Kidney capillary endothelial cell (primary cell): Measurements from ENCODE around the gene PRG2.
"Not testable (repeated sequence)": the region's sequence is repeated elsewhere in the genome, so short reads cannot be mapped to it uniquely, and the experiment has no call there.

Source experiments
- DNase-seq: peaks from one replicate; pipeline ENCODE4 v3.0.0-alpha.2; 2018; ENCODE audit warnings: low spot score

PRG2 gene

DNA sequence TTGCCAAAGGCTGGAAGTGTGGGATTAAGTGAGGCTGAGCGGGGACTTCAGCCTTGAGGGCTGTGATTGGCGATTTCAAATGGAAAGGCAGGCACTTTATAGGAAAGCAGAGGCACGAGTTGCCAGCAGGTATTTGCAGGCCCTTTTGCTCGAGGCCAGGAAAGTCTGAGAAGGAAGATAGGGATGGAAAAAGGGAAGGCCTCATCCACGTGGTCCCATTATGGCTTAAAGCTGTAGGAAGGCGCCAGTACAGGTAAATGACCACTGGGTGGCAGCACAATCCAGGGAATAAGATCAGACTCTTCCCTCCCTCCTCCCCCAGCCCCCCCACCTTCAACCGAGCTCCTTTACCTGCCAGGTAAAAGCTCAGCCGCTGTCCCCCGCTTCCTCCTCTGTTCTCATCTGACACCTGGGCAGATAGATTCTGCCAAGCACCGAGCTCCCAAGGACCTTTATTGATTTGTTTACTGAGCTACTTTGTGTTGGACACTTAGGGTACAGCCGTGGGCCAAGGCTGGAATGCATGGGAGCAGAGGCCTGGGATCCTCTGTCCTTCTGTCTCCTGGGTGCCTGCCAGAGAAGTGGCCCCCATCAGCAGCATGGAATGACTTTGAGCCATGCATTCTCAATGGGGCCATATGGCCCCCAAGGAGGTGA, 44.8 kb downstream of the PRG2 start:
- DNase-seq, result no peak

DNA sequence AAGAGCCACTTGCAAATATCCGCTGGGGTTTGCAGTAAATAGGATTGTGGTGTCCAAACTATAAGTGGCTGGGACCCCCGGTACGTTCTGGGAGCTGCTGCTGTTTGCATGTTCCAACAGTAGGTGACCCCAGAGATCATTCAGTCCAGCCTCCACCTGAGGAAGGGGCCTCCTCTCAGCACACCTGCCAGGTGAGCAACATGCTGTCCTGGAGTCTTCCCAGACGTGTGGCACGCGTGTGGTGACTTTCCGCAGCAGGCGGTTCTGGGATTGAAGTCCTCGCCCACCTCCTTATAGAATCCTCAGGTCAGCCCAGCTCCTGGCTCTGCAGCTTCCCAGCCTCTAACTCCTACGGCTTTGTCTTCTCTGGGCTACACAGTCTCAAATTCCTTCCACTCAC, 45.6 kb downstream of the PRG2 start:
- no peak for DNase-seq

DNA sequence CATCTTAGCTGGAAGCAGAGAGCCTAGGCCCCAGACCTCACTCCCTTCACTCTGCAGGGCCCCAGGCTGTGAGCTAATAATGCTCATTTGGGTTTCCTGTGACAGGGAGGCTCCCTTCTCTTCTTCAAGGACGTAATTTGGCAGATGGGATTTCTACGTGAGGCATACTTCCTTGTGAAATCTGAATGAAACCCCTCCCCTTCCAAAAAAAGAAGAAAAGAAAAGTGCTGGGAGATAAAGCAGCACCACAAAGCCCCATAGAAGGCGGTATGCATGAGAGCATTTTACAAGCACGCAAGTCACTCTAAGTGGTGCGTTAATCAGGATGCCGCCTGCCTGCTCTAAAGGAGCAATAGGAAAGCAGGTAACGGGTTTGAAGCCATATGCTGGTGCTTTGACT, 46.6 kb downstream of the PRG2 start:
- no peak for DNase-seq

DNA sequence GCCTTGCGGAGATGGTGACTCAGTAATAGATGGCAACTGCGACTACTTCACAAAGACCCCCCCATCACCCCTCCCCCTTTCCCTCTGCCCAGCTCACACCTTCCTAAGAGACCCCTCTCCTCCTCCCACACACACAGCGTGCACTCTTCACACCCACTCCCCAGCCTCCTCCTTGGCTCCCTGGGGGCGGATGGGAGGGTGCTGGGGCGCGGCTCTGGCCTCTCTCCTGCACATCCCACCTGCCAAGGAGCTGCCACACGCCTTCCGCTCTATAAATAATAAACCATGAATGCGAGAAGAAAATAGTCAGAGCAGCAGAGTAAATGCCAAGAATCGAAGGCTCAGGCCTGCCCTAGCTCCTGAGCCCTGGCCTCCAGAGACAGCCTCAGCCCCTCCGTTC, 47.7 kb downstream of the PRG2 start:
- DNase-seq, result no peak

DNA sequence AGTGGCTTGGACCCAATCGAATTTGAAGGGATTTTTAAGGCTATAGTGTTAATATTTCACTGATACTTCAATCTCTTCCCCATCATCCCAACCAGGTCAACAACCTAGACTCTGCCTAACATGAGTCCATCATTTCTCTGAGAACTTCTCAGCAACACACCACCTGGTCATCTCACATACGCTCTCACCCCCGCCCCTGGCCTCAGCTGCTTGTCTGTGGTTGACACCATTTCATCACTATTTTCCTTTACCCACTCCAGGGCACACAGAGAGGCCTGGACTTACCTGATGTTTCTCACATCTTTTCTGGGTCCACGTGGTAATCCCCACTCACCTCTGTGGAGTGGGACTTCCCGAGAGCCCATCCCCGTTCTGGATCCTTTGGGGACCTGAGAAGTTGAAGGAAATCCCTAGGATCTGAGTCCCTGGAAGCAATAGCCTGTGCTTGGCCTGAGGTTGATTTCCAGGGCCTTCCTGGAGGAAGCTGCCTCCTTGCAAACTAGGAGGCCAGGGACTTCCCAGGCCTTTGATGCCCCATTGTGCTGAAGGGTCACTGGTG, 49.1 kb downstream of the PRG2 start:
- DNase-seq, result no peak

DNA sequence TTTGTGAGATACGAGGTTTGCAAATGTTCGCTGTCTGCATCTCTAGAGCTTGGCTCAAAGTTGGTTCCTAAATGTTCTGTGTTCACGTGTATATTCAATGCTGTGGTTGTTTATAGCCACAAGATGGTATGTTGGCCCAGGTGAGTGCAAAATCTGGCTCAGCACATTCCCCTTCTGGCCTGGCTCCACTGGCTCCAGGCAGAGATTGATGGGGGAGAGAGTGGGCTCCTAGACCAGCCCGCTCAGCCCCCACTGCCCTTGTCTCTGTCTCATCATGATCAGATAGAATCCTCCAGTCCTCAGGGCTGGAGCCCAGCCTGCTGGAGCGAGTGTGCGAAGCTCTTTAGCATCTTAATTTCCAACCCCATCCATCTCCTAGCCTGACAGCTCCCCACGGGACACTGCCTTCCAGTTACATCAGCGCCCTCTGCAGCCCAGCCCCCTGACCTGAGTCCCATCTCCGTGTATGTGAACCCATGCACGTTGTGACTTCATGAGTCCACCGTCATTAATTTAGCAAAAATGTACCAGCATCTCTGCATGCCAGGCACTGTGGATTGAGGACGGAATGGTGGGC, 50.3 kb downstream of the PRG2 start:
- no peak for DNase-seq

DNA sequence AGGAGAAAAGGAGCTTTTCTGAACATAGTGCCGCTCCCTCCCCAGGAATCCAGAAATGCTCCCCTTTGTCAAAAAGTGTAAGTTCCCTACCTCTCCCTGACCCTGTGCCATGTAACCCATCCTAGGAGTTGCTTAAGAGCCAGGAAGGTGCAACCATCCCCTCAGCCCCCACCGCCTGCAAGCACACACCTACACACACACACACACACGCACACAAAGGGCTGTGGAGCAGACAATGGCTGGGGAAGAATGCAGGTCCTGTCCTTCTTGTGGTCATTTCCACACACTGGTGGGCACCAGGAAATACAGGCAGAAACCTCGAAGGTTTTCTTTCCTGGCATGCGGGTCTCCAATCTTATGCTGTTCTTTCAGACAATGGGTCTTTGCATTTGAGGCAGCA, 51.1 kb downstream of the PRG2 start:
- no peak for DNase-seq

DNA sequence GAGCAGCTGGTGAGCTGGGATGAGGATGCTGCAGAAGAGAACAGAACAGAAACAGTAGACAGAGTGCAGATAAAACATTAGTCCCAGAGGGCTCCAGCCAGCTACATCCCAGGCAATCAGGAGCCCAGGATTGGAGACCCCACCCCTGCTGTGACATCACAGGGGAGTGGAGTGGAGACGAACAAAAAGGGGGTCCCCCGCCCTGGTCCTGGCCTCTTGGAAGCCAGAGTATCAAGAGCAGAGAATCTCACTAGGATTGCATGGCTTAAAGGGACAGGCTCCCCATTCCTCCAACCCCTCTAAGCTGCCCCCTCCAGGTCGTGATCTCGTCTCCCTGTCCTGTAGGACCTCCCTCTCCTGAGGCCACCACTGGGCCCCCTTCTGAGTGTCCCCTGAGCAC, 52.3 kb downstream of the PRG2 start, which contains the start of gene P2RX3:
P2RX3 (plus strand) TSS at position 211 of the 400 bp plus-strand sequence. CDS start 199 bp downstream, outside the sequence.
- DNase-seq, result no peak

DNA sequence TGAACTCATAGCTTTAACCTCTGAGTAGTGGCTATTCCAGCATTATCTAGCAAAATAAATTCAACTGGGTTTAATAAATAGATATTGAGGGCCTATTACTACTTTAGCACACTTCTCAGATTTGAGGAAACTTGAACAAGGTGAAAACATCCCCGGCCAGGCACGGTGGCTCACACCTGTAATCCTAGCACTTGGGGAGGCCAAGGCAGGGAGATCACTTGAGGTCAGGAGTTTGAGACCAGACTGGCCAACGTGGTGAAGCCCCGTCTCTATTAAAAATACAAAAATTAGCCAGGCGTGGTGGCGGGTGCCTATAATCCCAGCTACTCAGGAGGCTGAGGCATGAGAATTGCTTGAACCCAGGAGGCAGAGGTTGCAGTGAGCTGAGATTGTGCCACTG, 53.6 kb downstream of the PRG2 start:
- DNase-seq, result not testable (repeated sequence)
